ENCODE results near the gene MTA3. TPM values are rescaled to one million over a fixed set of nuclear protein-coding genes. Genes with fewer than 3 reads are reported as not detected.

Gene MTA3
- total and polyA plus RNA-seq, 2 donors (not counting 1 experiment from before 2014, with no cell fraction given) = 31.0 to 47.7 TPM

GRCh38 chr2:42756150-42756775 lies 187.8 kb downstream of the MTA3 start:
- H3K4me2 ChIP-seq (ENCODE audit: extremely low read depth, insufficient read depth, low read length) = no peak overlapping the region
- no peak overlapping the region for H2AFZ ChIP-seq (ENCODE audit: low read length)
- no peak for DNase-seq (ENCODE audit: low read depth in 2 of 2)
- H4K20me1 ChIP-seq (ENCODE audit: control insufficient read depth, extremely low read depth, insufficient read depth, low read length) = no peaks in the 10 kb centered on the region
- no peaks in the 10 kb centered on the region for H3K4me1 ChIP-seq (ENCODE audit: control insufficient read depth, extremely low read depth, insufficient read depth, low read length)
- H3K4me3 ChIP-seq (replicated peaks in 1 of 4; ENCODE audit: control extremely low read depth in 1 of 4, insufficient read depth in 1 of 4, low read depth in 3 of 4, low read length in 4 of 4) = no peak overlapping the region
- H3K36me3 ChIP-seq (ENCODE audit: control insufficient read depth, insufficient read depth, low read length) = no peaks in the 10 kb centered on the region
- no peaks in the 10 kb centered on the region for H3K9me3 ChIP-seq (ENCODE audit: control insufficient read depth, insufficient read depth, low read depth, low read length)
- no peaks in the 10 kb centered on the region for H3K27me3 ChIP-seq (ENCODE audit: control insufficient read depth, insufficient read depth, low read length)
- no peak overlapping the region for H3K27ac ChIP-seq (ENCODE audit: insufficient read depth, low read length)
- H3K79me2 ChIP-seq (ENCODE audit: control insufficient read depth, insufficient read depth, low read length) = no peaks in the 10 kb centered on the region
- no peak for TF ChIP-seq EZH2 (IDR thresholded peaks at IDR 0.05; ENCODE audit: low read length, missing control alignments)
- no peak for TF ChIP-seq CTCF (conservative IDR thresholded peaks at IDR 0.05 in 1 of 2, IDR thresholded peaks at IDR 0.05 in 1 of 2; ENCODE audit: low read depth in 1 of 2, low read length in 2 of 2)
- H3K9ac ChIP-seq (ENCODE audit: insufficient read depth, low read length) = no peak overlapping the region

DNA sequence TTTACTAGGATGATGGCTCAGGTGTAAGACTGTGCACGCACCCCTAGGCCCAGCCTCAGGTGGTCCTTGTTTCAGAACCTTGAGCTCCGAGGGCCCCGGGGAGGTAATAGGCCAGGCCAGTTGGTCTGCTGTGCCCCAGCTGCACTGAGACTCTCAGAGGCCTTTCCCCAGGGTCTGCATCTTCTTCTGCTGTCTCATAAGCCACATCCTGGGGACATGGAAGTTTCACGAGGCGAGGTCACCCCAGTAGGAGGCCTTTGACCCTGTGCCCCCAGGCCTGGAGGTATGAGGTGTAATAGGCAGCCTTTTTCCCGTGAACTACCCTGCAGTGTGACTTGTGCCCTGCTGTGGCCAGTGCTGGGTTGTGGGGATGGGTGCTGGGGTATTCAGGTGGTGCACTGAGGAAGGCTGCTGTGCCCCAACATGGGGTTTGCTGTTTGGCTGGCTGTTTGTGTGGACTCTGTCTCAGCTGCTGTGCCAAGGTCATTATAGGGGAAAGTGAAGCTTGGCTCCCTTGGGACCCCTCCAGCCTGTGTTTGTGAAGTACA lies 188.6 kb downstream of the MTA3 start:
- DNase-seq (ENCODE audit: low read depth in 2 of 2) = no peak
- no peak overlapping the region for H2AFZ ChIP-seq (ENCODE audit: low read length)
- H3K4me3 ChIP-seq (replicated peaks in 1 of 4; ENCODE audit: control extremely low read depth in 1 of 4, insufficient read depth in 1 of 4, low read depth in 3 of 4, low read length in 4 of 4) = no peak overlapping the region
- TF ChIP-seq EZH2 (IDR thresholded peaks at IDR 0.05; ENCODE audit: low read length, missing control alignments) (no peak), CTCF (conservative IDR thresholded peaks at IDR 0.05 in 1 of 2, IDR thresholded peaks at IDR 0.05 in 1 of 2; ENCODE audit: low read depth in 1 of 2, low read length in 2 of 2) (no peak)
- H3K9ac ChIP-seq (ENCODE audit: insufficient read depth, low read length) = no peak overlapping the region
- H3K9me3 ChIP-seq (ENCODE audit: control insufficient read depth, insufficient read depth, low read depth, low read length) = no peaks in the 10 kb centered on the region
- no peaks in the 10 kb centered on the region for H3K79me2 ChIP-seq (ENCODE audit: control insufficient read depth, insufficient read depth, low read length)
- H4K20me1 ChIP-seq (ENCODE audit: control insufficient read depth, extremely low read depth, insufficient read depth, low read length) = no peaks in the 10 kb centered on the region
- no peaks in the 10 kb centered on the region for H3K4me1 ChIP-seq (ENCODE audit: control insufficient read depth, extremely low read depth, insufficient read depth, low read length)
- no peak overlapping the region for H3K27ac ChIP-seq (ENCODE audit: insufficient read depth, low read length)
- H3K36me3 ChIP-seq (ENCODE audit: control insufficient read depth, insufficient read depth, low read length) = no peaks in the 10 kb centered on the region
- no peak overlapping the region for H3K4me2 ChIP-seq (ENCODE audit: extremely low read depth, insufficient read depth, low read length)
- no peaks in the 10 kb centered on the region for H3K27me3 ChIP-seq (ENCODE audit: control insufficient read depth, insufficient read depth, low read length)

DNA sequence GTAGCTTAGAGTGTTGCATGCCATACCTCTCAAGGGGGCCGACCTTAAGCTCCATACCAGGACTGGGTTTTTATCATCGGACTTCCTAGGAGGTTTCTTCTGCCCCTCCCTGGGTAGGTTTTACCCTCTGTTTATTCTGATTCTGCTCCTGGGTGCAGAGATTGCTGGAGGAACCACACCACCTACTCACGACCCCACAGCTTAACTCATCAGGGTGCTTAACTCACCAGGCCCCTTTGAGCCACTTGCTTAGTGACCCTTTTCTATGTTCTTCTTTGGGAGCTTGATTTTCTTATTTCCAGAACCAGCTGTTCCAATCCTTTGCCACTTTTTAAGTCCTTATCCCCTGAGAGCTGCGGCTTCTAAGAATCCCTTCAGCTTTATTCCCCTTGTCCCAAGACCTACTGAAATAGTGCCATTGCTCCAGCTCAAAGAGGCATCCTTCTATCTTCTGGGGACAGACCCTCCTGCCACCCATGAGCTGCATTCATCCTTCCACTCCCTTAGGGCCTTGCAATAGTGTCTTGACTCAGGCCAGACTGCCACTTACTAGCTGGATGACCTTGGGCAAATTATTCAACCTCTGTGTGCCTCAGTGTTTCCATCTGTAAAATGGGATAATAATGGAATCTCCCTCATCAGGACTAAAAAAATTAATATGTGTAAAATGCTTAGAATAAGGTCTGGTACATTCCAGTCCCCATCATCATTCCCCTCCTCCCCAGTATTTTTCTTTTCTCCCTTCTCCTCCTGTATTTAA lies 189.7 kb downstream of the MTA3 start:
- H3K4me1 ChIP-seq (ENCODE audit: control insufficient read depth, extremely low read depth, insufficient read depth, low read length) = no peaks in the 10 kb centered on the region
- no peak overlapping the region for H2AFZ ChIP-seq (ENCODE audit: low read length)
- no peaks in the 10 kb centered on the region for H4K20me1 ChIP-seq (ENCODE audit: control insufficient read depth, extremely low read depth, insufficient read depth, low read length)
- no peaks in the 10 kb centered on the region for H3K9me3 ChIP-seq (ENCODE audit: control insufficient read depth, insufficient read depth, low read depth, low read length)
- H3K9ac ChIP-seq (ENCODE audit: insufficient read depth, low read length) = no peak overlapping the region
- no peaks in the 10 kb centered on the region for H3K27me3 ChIP-seq (ENCODE audit: control insufficient read depth, insufficient read depth, low read length)
- H3K27ac ChIP-seq (ENCODE audit: insufficient read depth, low read length) = no peak overlapping the region
- no peak overlapping the region for H3K4me2 ChIP-seq (ENCODE audit: extremely low read depth, insufficient read depth, low read length)
- DNase-seq (ENCODE audit: low read depth in 2 of 2) = no peak
- H3K4me3 ChIP-seq (replicated peaks in 1 of 4; ENCODE audit: control extremely low read depth in 1 of 4, insufficient read depth in 1 of 4, low read depth in 3 of 4, low read length in 4 of 4) = no peak overlapping the region
- TF ChIP-seq CTCF (conservative IDR thresholded peaks at IDR 0.05 in 1 of 2, IDR thresholded peaks at IDR 0.05 in 1 of 2; ENCODE audit: low read depth in 1 of 2, low read length in 2 of 2) = no peak
- TF ChIP-seq EZH2 (IDR thresholded peaks at IDR 0.05; ENCODE audit: low read length, missing control alignments) = no peak
- no peaks in the 10 kb centered on the region for H3K79me2 ChIP-seq (ENCODE audit: control insufficient read depth, insufficient read depth, low read length)
- no peaks in the 10 kb centered on the region for H3K36me3 ChIP-seq (ENCODE audit: control insufficient read depth, insufficient read depth, low read length)

Measured in fibroblast of lung (primary cell).